ENCODE measurements around the gene DHRS4. TPM values are rescaled to one million over a fixed set of nuclear protein-coding genes. Genes with fewer than 3 reads are reported as not detected.
A peak's percentile ranks its signal among the peaks of the same experiment; 100 is the strongest.

Gene DHRS4
- total and polyA plus RNA-seq, 9 of the 15 experiments (the other 6 are each of a cell fraction or from before 2014, with no cell fraction given): 0.51 to 35.9 (median 10.1) TPM

DNA sequence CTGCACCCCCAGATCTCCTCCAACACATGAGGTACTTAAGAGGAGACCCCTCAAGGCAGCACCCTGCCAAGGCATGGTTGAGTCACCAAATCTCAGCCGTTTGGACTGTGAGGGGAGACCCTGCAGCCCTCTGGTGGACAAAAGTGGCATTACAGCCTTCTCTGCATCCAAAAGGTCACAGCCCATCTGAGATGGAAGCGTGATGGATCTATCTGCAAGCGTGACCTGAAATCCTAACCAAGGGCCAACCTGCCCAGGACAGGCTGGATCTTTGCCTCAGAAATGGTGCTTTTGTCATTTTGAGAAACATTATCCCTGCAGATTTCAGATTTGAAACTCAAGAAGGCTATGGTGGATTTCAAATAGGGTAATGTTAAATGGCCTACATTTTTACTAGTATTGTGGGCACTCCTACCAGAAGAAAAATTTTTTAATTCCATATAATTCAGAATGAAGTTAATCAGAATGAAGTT is 23.7 kb upstream of the DHRS4 start:
- Histone ChIP-seq H3K9ac (ENCODE audit: insufficient read depth in 1 of 2, low read depth in 2 of 2, low read length in 2 of 2) (no peak overlapping the region), H3K4me3 (no peak overlapping the region), H3K4me1 (replicated peaks in 1 of 2; ENCODE audit: control insufficient read depth in 2 of 2, insufficient read depth in 2 of 2, low read length in 2 of 2) (peaks cover 9 to 30% of the 10 kb centered on the region in 2 experiments), H3K9me1 (ENCODE audit: control insufficient read depth, insufficient read depth, low read length) (no peaks in the 10 kb centered on the region), H3K4me2 (ENCODE audit: insufficient read depth, low read length) (no peak overlapping the region), H3K36me3 (ENCODE audit: control insufficient read depth, insufficient read depth, low read length) (no peaks in the 10 kb centered on the region), H3K27ac (ENCODE audit: extremely low read depth, low read depth, low read length) (no peak overlapping the region), H4K20me1 (replicated peaks; ENCODE audit: control insufficient read depth, insufficient read depth, low read length) (no peaks in the 10 kb centered on the region), H3K79me2 (ENCODE audit: control insufficient read depth, insufficient read depth, low read length) (no peaks in the 10 kb centered on the region), H3K27me3 (ENCODE audit: control insufficient read depth in 2 of 2, insufficient read depth in 2 of 2, low read length in 2 of 2) (no peaks in the 10 kb centered on the region; a peak in 1 of 5 replicates), H3K9me3 (replicated peaks; ENCODE audit: control insufficient read depth, insufficient read depth, low read depth, low read length) (no peaks in the 10 kb centered on the region), H2AFZ (ENCODE audit: low read depth, low read length) (0 out of 2 replicates have a peak overlapping the region, but pooled peaks have one; percentile 25)
- intact Hi-C loops (cut with micrococcal nuclease): loop anchor here (5.0 kb wide), 1 partner anchor 198 kb away; no protein-coding TSS in a partner anchor
- ChIA-PET CTCF (ENCODE audit: low intra/inter-chr PET ratio) (interaction anchor here (0.5 to 1.6 kb wide), 2 partner anchors 24 to 307 kb away, joined by 3 to 4 read pairs; partner anchors contain the start of gene DHRS4), POLR2A (no interaction called here)
- 0% methylated on average over 3 of the region's 3 CpGs for WGBS (ENCODE audit: insufficient coverage, low coverage, missing lambda C conversion rate)
- ATAC-seq: peak; percentile 87
- BruUV-seq (replicated peaks): no TSS peak
- in situ Hi-C loops (cut with MboI): no loop called here
- peak; percentile 81 for FAIRE-seq
- peak; percentile 74 to 81 (median 74) for DNase-seq (ENCODE audit: extremely low read depth in 1 of 4, low spot score in 3 of 4)
- TF ChIP-seq, protein P1, sequence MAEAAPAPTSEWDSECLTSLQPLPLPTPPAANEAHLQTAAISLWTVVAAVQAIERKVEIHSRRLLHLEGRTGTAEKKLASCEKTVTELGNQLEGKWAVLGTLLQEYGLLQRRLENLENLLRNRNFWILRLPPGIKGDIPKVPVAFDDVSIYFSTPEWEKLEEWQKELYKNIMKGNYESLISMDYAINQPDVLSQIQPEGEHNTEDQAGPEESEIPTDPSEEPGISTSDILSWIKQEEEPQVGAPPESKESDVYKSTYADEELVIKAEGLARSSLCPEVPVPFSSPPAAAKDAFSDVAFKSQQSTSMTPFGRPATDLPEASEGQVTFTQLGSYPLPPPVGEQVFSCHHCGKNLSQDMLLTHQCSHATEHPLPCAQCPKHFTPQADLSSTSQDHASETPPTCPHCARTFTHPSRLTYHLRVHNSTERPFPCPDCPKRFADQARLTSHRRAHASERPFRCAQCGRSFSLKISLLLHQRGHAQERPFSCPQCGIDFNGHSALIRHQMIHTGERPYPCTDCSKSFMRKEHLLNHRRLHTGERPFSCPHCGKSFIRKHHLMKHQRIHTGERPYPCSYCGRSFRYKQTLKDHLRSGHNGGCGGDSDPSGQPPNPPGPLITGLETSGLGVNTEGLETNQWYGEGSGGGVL (CRISPR knock-in tag; IDR thresholded peaks at IDR 0.05): no peak
- peak; percentile 42; the same call in 1 of the 2 replicates for TF ChIP-seq ZBTB7A (IDR thresholded peaks at IDR 0.05; ENCODE audit: borderline replicate concordance, control insufficient read depth, low read depth, low read length)
- no peak for TF ChIP-seq PURB (CRISPR knock-in tag; IDR thresholded peaks at IDR 0.05; ENCODE audit: low read depth)
- TF ChIP-seq, protein P2, sequence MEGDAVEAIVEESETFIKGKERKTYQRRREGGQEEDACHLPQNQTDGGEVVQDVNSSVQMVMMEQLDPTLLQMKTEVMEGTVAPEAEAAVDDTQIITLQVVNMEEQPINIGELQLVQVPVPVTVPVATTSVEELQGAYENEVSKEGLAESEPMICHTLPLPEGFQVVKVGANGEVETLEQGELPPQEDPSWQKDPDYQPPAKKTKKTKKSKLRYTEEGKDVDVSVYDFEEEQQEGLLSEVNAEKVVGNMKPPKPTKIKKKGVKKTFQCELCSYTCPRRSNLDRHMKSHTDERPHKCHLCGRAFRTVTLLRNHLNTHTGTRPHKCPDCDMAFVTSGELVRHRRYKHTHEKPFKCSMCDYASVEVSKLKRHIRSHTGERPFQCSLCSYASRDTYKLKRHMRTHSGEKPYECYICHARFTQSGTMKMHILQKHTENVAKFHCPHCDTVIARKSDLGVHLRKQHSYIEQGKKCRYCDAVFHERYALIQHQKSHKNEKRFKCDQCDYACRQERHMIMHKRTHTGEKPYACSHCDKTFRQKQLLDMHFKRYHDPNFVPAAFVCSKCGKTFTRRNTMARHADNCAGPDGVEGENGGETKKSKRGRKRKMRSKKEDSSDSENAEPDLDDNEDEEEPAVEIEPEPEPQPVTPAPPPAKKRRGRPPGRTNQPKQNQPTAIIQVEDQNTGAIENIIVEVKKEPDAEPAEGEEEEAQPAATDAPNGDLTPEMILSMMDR (IDR thresholded peaks at IDR 0.05 in 2 of 3, conservative IDR thresholded peaks at IDR 0.05 in 1 of 3; ENCODE audit: insufficient read depth in 2 of 3, low read depth in 1 of 3, low read length in 3 of 3): peak; percentile 71 to 85 (median 81)
- peak; percentile 15 to 65; a peak in 2 of 4 replicates for TF ChIP-seq RCOR1 (IDR thresholded peaks at IDR 0.05; ENCODE audit: borderline replicate concordance in 1 of 2, low read depth in 2 of 2, low read length in 2 of 2)
- no peak for TF ChIP-seq SMAD3 (CRISPR knock-in tag; conservative IDR thresholded peaks at IDR 0.05)
- TF ChIP-seq SNIP1 (IDR thresholded peaks at IDR 0.05; ENCODE audit: low read depth): no peak
- TF ChIP-seq HSF4 (CRISPR knock-in tag; IDR thresholded peaks at IDR 0.05; ENCODE audit: borderline replicate concordance): no peak
- peak; percentile 29 to 60; a peak in 3 of 4 replicates for TF ChIP-seq RAD21 (CRISPR knock-in tag; conservative IDR thresholded peaks at IDR 0.05 in 1 of 2, IDR thresholded peaks at IDR 0.05 in 1 of 2)
- no peak for TF ChIP-seq KDM5B (IDR thresholded peaks at IDR 0.05; ENCODE audit: insufficient replicate concordance, low read depth, low read length)
- 0 out of 2 replicates have a peak, but pooled peaks have one; percentile 14 for TF ChIP-seq CREM (IDR thresholded peaks at IDR 0.05; ENCODE audit: low read depth)
- no peak for TF ChIP-seq NUFIP1 (IDR thresholded peaks at IDR 0.05; ENCODE audit: partially characterized antibody)
- 0 out of 4 replicates have a peak, but pooled peaks of 1 of the 2 experiments have one; percentile 26 for TF ChIP-seq KDM1A (IDR thresholded peaks at IDR 0.05)
- no peak for TF ChIP-seq C11orf30 (IDR thresholded peaks at IDR 0.05; ENCODE audit: low read depth)
